Activated T-cell treated with anti-CD3 and anti-CD28 coated beads for 48 hours (primary cell): ENCODE measurements around the gene SCN7A.
"Not testable (repeated sequence)": the region's sequence is repeated elsewhere in the genome, so short reads cannot be mapped to it uniquely, and the experiment has no call there.

Source experiments
- DNase-seq: peaks from one replicate; pipeline ENCODE4 v3.0.0-alpha.2; 2020; ENCODE audit warnings: low read depth

The SCN7A gene

DNA sequence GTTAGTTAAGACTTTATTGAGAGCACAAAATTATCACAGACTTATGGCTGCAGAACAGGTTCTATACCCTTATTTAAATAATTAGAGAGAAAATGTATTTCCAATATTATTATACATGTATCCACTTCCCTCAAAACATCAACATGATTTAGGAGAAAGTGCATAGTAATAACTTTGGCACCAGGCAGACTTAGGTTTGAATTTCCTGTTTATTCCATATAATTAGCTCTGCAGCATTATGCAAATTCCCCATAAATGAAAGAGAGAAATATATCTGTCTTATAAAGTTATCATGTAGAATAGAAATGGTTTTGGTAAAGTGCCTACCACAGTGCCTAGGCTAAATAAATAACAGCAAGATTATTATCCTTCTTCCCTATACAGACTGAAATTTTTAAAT lies 133.6 kb downstream of the SCN7A start:
- no peak for DNase-seq

DNA sequence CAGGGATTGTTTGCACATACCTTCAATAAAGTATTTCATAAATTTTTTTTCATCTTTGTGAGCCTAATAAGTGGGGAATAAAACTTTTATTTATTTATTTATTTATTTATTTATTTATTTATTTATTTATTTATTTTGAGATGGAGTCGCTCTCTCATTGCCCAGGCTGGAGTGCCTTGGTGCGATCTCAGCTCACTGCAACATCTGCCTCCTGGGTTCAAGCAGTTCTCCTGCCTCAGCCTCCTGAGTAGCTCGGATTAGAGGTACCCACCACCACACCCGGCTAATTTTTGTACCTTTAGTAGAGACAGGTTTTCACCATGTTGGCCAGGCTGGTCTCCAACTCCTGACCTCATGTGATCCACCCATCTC lies 136.1 kb downstream of the SCN7A start:
- DNase-seq, result not testable (repeated sequence)

DNA sequence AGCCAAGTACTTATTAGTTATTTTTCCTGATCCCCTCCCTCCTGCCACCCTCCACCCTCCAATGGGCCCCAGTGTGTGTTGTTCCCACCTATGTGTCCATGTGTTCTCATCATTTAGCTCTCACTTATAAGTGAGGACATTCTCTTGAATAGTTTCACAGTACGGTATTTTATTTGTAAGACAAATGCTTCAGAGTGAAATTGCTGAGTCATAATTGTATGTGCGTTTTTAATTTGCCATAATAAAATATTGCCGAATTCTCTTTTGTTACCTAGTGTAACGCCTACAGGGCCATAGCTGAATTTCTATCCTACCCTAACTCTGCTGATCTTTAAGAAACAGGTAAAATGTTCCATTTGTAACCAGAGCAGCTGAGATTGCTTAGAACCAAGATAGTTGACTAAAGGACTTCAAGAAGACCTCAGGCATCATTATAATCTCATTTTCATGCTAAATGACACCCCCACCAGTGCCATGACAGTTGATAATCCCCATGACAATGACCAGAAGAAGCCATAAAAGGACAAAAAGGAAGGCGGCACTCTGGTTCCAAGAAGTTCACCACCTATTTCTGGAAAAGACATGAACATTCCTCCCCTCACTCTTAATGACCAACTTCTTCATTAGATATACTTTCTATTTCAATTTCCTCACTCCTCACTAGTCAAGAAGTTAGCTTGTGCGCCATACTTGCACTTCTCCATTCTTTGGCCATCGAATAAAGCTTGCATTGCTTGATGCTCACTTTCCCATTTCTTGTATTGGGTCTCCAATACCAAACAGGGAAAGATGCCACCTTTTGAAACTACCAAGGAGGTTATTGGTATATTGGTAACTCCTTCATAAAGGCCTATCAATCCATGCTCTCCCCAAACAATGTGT lies 136.7 kb downstream of the SCN7A start:
- no peak for DNase-seq
